Inflammatory macrophage treated with lipopolysaccharide for 4 hours (primary cell): ENCODE measurements around the gene SKIC2.
"Not testable (repeated sequence)": the region's sequence is repeated elsewhere in the genome, so short reads cannot be mapped to it uniquely, and the experiment has no call there.

Experiments
- DNase-seq: peaks from one replicate; pipeline ENCODE4 v3.0.0-alpha.2; 2020

SKIC2 gene

DNA sequence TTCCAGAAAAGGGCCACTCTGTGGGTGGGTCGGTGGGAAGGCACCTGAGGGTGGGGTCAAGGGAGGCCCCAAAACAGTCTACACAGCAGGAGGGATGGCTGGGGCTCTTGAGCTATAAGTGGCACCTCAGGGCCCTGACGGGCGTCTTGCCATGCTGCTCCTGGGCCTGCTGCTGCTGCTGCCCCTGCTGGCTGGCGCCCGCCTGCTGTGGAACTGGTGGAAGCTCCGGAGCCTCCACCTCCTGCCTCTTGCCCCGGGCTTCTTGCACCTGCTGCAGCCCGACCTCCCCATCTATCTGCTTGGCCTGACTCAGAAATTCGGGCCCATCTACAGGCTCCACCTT, 46.5 kb downstream of the SKIC2 start:
- DNase-seq, result not testable (repeated sequence)

GRCh38 chr6:32005991-32006529, 47.1 kb downstream of the SKIC2 start:
- not testable (repeated sequence) for DNase-seq

GRCh38 chr6:32007086-32007485, 48.1 kb downstream of the SKIC2 start:
- not testable (repeated sequence) for DNase-seq

- DNase-seq, result not testable (repeated sequence)
Measured at GRCh38 chr6:32008037-32008436, 49.1 kb downstream of the SKIC2 start.

DNA sequence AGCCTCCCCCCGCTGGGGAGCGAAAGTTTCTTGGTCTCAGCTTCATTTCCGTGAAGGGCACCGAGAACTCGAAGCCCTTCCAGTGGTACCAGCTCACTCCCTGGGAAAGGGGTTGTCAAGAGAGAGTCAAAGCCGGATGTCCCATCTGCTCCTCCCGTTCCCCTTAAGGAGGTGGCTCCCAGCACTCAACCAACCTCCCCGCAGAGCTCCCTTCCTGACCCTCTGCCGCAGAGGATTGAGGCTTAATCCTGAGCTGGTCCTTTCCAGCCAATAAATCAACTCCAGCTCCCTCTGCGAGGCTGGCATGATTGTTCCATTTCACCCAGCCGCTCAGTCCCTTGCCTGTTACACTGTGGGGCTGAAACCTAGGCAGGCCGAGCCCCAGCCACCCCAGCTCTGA, 49.6 kb downstream of the SKIC2 start:
- not testable (repeated sequence) for DNase-seq

DNA sequence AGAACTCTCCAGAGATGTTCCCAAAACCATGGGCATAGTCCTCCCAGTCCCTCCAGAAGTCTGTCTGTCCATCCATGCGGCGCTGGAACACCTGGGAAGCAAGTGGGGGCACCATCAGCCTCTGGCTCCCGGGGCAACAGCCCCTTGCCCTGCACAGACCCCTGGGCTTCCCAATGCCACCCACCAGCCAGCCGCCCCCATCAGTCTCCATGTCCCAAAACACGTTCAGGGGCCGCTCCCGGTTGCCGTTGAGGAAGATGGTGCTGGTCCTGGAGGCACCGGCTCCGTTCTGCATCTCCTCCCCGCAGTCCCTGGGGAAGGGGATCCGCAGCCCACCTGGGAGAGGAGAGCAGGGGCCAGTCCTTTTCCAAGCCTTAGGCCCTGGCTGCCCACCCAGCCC, 50.6 kb downstream of the SKIC2 start:
- DNase-seq, result not testable (repeated sequence)

GRCh38 chr6:32010856-32011530, 52.0 kb downstream of the SKIC2 start:
- DNase-seq, result not testable (repeated sequence)

DNA sequence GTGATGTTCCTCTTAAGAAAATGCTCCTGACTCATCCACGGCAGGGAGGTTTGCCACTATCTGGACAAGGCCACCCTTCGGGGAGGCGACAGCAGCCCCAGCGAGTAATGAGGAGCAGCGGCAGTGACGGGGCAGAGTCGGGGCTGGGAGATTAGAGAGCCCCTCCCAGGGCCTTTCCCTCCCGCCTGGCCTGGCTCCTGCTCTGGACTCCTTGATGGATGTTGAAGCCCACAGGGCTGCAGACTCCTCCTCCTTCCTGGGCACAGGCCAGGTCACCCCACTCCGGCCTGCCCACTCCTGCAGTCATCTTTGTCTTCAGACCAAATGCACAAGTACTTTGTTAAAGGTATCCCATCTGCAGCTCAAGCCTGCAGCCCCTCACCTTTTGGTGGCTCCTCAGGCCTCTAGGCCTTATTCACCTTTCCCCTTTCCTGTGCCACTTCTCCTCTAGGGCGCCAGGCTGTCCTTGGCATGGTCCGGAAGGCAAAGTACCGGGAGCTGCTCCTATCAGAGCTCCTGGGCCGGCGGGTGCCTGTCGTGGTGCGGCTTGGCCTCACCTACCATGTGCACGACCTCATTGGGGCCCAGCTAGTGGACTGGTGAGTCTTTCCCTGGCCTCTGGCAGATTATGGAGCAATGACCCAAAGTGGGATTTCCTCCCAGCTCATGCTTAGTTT, 54.1 kb downstream of the SKIC2 start:
- not testable (repeated sequence) for DNase-seq

- not testable (repeated sequence) for DNase-seq
Measured at GRCh38 chr6:32013738-32014137, 54.8 kb downstream of the SKIC2 start.

DNA sequence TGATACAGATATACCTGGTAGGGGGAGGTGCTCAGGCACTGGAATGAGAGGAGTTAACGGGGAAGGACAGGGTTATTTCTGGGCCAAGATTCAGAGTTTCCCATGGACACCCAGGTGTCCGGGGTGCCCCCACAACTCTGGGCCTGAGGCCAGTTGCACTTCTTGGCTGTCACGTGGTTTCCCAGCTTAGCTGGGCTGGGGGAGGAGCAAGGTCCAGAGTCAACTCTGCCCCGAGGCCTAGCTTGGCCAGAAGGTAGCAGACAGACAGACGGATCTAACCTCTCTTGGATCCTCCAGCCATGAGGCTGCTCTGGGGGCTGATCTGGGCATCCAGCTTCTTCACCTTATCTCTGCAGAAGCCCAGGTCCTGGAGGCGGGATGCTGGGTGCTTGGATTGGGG, 55.6 kb downstream of the SKIC2 start, which contains the start of gene C4B:
Gene C4B, plus strand, starts transcription at position 249 of the 400 bp plus-strand sequence. Its CDS starts 51 bp downstream, at position 300.
- DNase-seq, result not testable (repeated sequence)
